ENCODE results near the gene CLHC1. TPM values are rescaled to one million over a fixed set of nuclear protein-coding genes. Genes with fewer than 3 reads are reported as not detected.

The CLHC1 gene
- total and polyA plus RNA-seq, 4 donors = 0.45 to 4.9 (median 2.6) TPM

DNA sequence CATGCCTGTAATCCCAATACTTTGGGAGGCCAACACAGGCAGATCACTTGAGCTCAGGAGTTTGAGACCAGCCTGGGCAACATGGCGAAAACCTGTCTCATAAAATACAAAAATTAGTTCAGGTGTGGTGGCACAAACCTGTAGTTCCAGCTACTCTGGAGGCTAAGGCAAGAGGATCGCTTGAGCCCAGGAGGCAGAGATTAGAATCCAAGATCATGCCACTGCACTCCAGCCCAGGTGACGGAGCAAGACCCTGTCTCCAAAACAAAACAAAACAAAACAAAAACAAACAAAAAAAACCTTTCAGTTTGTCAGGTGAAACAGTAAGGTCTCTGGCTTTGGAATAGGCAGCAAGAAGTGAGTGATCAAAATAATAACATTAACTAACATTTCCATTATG is 84.6 kb downstream of the CLHC1 start:
- Histone ChIP-seq H3K4me1 (ENCODE audit: control insufficient read depth in 4 of 4, insufficient read depth in 4 of 4, low read length in 3 of 4) (no peaks in the 10 kb centered on the region), H3K9me3 (ENCODE audit: control insufficient read depth in 4 of 4, low read length in 3 of 4) (peaks cover 0 to 1% (median 0%) of the 10 kb centered on the region in 4 donors), H3K36me3 (ENCODE audit: control insufficient read depth in 4 of 4, insufficient read depth in 3 of 4, low read depth in 1 of 4, low read length in 3 of 4) (no peaks in the 10 kb centered on the region), H3K4me3 (ENCODE audit: low read depth in 1 of 3, low read length in 3 of 3) (no peak overlapping the region), H3K9ac (ENCODE audit: low read depth in 1 of 2, low read length in 2 of 2) (no peak overlapping the region), H3K27ac (ENCODE audit: low read depth in 1 of 2, low read length in 2 of 2) (no peak overlapping the region), H3K27me3 (ENCODE audit: control insufficient read depth in 4 of 4, insufficient read depth in 4 of 4, low read length in 3 of 4) (no peaks in the 10 kb centered on the region)
- TF ChIP-seq GABPA (IDR thresholded peaks at IDR 0.05 in 1 of 2, conservative IDR thresholded peaks at IDR 0.05 in 1 of 2) = no peak
- no peak for TF ChIP-seq TAF1 (conservative IDR thresholded peaks at IDR 0.05)
- TF ChIP-seq, protein P1, sequence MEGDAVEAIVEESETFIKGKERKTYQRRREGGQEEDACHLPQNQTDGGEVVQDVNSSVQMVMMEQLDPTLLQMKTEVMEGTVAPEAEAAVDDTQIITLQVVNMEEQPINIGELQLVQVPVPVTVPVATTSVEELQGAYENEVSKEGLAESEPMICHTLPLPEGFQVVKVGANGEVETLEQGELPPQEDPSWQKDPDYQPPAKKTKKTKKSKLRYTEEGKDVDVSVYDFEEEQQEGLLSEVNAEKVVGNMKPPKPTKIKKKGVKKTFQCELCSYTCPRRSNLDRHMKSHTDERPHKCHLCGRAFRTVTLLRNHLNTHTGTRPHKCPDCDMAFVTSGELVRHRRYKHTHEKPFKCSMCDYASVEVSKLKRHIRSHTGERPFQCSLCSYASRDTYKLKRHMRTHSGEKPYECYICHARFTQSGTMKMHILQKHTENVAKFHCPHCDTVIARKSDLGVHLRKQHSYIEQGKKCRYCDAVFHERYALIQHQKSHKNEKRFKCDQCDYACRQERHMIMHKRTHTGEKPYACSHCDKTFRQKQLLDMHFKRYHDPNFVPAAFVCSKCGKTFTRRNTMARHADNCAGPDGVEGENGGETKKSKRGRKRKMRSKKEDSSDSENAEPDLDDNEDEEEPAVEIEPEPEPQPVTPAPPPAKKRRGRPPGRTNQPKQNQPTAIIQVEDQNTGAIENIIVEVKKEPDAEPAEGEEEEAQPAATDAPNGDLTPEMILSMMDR (IDR thresholded peaks at IDR 0.05; ENCODE audit: low read depth, low read length, missing input control) = no peak
- TF ChIP-seq, protein P2, sequence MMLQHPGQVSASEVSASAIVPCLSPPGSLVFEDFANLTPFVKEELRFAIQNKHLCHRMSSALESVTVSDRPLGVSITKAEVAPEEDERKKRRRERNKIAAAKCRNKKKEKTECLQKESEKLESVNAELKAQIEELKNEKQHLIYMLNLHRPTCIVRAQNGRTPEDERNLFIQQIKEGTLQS (IDR thresholded peaks at IDR 0.05) = no peak
- TF ChIP-seq RAD21 (IDR thresholded peaks at IDR 0.05) = no peak
- no peak for TF ChIP-seq NR2F2 (IDR thresholded peaks at IDR 0.05)
- no peak for TF ChIP-seq SP1 (IDR thresholded peaks at IDR 0.05)
- DNase-seq (ENCODE audit: low spot score) = no peak
- 96% methylated on average over 3 of the region's 3 CpGs for WGBS

DNA sequence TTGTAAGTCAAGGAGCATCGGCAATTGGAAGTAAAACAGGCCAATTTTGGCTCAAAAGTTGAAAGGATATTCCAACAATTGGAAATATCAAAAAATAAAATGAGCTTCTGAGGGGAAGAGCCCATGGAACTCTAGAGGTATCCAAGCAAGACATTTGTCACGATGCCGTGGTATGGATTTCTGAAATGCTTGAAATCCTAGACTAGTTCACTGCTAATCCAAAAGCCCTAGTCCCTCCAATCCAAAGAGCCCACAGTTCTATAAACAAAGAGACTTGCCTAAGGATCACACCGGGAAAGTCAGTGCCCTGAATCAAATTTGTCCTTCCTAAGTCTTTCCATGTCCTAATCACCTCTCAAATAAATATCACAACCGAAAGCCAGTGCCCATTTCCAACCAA is 85.1 kb downstream of the CLHC1 start:
- Histone ChIP-seq H3K9me3 (ENCODE audit: control insufficient read depth in 4 of 4, low read length in 3 of 4) (peaks cover 0 to 1% (median 0%) of the 10 kb centered on the region in 4 donors), H3K9ac (ENCODE audit: low read depth in 1 of 2, low read length in 2 of 2) (no peak overlapping the region), H3K27ac (ENCODE audit: low read depth in 1 of 2, low read length in 2 of 2) (no peak overlapping the region), H3K36me3 (ENCODE audit: control insufficient read depth in 4 of 4, insufficient read depth in 3 of 4, low read depth in 1 of 4, low read length in 3 of 4) (no peaks in the 10 kb centered on the region), H3K4me1 (ENCODE audit: control insufficient read depth in 4 of 4, insufficient read depth in 4 of 4, low read length in 3 of 4) (no peaks in the 10 kb centered on the region), H3K27me3 (ENCODE audit: control insufficient read depth in 4 of 4, insufficient read depth in 4 of 4, low read length in 3 of 4) (no peaks in the 10 kb centered on the region), H3K4me3 (ENCODE audit: low read depth in 1 of 3, low read length in 3 of 3) (no peak overlapping the region)
- 94% methylated on average over 5 of the region's 5 CpGs for WGBS
- no peak for DNase-seq (ENCODE audit: low spot score)
- no peak for TF ChIP-seq JUND (IDR thresholded peaks at IDR 0.05)
- TF ChIP-seq, protein P3, sequence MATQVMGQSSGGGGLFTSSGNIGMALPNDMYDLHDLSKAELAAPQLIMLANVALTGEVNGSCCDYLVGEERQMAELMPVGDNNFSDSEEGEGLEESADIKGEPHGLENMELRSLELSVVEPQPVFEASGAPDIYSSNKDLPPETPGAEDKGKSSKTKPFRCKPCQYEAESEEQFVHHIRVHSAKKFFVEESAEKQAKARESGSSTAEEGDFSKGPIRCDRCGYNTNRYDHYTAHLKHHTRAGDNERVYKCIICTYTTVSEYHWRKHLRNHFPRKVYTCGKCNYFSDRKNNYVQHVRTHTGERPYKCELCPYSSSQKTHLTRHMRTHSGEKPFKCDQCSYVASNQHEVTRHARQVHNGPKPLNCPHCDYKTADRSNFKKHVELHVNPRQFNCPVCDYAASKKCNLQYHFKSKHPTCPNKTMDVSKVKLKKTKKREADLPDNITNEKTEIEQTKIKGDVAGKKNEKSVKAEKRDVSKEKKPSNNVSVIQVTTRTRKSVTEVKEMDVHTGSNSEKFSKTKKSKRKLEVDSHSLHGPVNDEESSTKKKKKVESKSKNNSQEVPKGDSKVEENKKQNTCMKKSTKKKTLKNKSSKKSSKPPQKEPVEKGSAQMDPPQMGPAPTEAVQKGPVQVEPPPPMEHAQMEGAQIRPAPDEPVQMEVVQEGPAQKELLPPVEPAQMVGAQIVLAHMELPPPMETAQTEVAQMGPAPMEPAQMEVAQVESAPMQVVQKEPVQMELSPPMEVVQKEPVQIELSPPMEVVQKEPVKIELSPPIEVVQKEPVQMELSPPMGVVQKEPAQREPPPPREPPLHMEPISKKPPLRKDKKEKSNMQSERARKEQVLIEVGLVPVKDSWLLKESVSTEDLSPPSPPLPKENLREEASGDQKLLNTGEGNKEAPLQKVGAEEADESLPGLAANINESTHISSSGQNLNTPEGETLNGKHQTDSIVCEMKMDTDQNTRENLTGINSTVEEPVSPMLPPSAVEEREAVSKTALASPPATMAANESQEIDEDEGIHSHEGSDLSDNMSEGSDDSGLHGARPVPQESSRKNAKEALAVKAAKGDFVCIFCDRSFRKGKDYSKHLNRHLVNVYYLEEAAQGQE (IDR thresholded peaks at IDR 0.05) = no peak
- TF ChIP-seq, protein P4, sequence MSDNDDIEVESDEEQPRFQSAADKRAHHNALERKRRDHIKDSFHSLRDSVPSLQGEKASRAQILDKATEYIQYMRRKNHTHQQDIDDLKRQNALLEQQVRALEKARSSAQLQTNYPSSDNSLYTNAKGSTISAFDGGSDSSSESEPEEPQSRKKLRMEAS (IDR thresholded peaks at IDR 0.05) = no peak
- TF ChIP-seq EGR1 (IDR thresholded peaks at IDR 0.05; ENCODE audit: low read depth in 2 of 2) = no peak
- TF ChIP-seq HNF4A (conservative IDR thresholded peaks at IDR 0.05) = no peak

DNA sequence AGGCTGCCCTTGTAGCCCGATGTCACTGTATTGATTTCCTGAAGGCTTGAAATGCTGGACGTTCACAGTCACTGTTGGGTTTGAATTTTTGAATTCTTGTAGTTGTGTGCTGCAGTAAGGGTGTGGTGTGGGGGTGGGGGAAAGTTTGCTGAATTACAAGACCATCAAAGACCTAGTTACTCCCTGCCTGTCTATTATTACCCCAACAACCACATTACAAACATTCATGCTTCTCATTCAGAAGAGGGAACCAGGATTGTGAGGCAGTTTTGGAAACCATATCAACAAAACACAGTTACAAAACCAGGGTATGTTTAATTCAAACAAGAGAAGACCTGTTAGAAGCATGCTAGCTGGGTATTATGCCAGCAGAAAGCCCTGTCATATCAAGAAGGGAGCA is 85.8 kb downstream of the CLHC1 start:
- no peaks in the 10 kb centered on the region for H3K27me3 ChIP-seq (ENCODE audit: control insufficient read depth in 4 of 4, insufficient read depth in 4 of 4, low read length in 3 of 4)
- no peak overlapping the region for H3K4me3 ChIP-seq (ENCODE audit: low read depth in 1 of 3, low read length in 3 of 3)
- 51% methylated on average over 2 of the region's 2 CpGs for WGBS
- no peak for DNase-seq (ENCODE audit: low spot score)
- peaks cover 0 to 1% (median 0%) of the 10 kb centered on the region in 4 donors for H3K9me3 ChIP-seq (ENCODE audit: control insufficient read depth in 4 of 4, low read length in 3 of 4)
- no peak overlapping the region for H3K27ac ChIP-seq (ENCODE audit: low read depth in 1 of 2, low read length in 2 of 2)
- H3K36me3 ChIP-seq (ENCODE audit: control insufficient read depth in 4 of 4, insufficient read depth in 3 of 4, low read depth in 1 of 4, low read length in 3 of 4) = no peaks in the 10 kb centered on the region
- no peak overlapping the region for H3K9ac ChIP-seq (ENCODE audit: low read depth in 1 of 2, low read length in 2 of 2)
- no peaks in the 10 kb centered on the region for H3K4me1 ChIP-seq (ENCODE audit: control insufficient read depth in 4 of 4, insufficient read depth in 4 of 4, low read length in 3 of 4)
- no peak for TF ChIP-seq TAF1 (conservative IDR thresholded peaks at IDR 0.05)
- no peak for TF ChIP-seq HNF4G (IDR thresholded peaks at IDR 0.05)
- TF ChIP-seq, protein P3 (IDR thresholded peaks at IDR 0.05) = no peak
- TF ChIP-seq, protein P2 (IDR thresholded peaks at IDR 0.05) = no peak
- no peak for TF ChIP-seq RAD21 (IDR thresholded peaks at IDR 0.05)
- no peak for TF ChIP-seq NR2F2 (IDR thresholded peaks at IDR 0.05)
- TF ChIP-seq RXRA (IDR thresholded peaks at IDR 0.05) = no peak
- TF ChIP-seq YY1 (IDR thresholded peaks at IDR 0.05) = no peak
- TF ChIP-seq JUND (IDR thresholded peaks at IDR 0.05) = no peak
- TF ChIP-seq EGR1 (IDR thresholded peaks at IDR 0.05; ENCODE audit: low read depth in 2 of 2) = no peak
- no peak for TF ChIP-seq HNF4A (conservative IDR thresholded peaks at IDR 0.05)
- no peak for TF ChIP-seq GABPA (IDR thresholded peaks at IDR 0.05 in 1 of 2, conservative IDR thresholded peaks at IDR 0.05 in 1 of 2)
- TF ChIP-seq FOXA1 (IDR thresholded peaks at IDR 0.05) = no peak
- TF ChIP-seq, protein P4 (IDR thresholded peaks at IDR 0.05) = no peak
- TF ChIP-seq FOXA2 (IDR thresholded peaks at IDR 0.05) = no peak
